ENCODE measurements around the gene CSTF2T. TPM values are rescaled to one million over a fixed set of nuclear protein-coding genes. Genes with fewer than 3 reads are reported as not detected.
"Not testable (repeated sequence)": the region's sequence is repeated elsewhere in the genome, so short reads cannot be mapped to it uniquely, and the experiment has no call there.

The CSTF2T gene
- total RNA-seq, 4 donors from 2014 or later: 18.4 to 41.7 (median 23.3) TPM

DNA sequence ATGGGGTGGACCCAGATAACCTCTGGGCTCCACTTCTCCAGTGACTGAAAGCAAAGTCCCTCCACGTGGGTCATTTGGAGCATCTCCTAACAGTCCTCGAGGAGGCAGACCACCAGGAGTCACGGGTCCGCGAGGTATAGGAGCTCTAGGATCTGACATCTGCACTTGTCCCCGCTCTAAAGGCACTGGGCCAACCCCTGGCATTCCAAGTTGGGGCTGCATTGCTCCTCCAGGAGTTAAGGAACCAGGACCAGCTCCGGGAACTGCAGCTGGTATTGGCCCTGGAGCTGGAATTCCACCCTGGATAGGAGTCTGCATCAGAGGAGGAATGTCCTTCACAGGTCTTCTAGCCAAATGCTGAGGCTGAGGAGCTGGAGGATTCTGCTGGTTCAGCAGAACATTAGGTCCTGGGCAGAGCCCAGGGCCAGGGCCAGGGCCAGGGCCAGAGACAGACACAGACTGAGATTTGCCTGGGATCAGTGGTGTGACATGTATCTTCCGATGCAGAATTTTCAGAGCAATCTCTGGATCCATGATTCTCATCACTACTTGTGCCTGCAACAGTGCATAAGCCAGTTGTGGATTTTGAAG is 827 bp downstream of the CSTF2T start:
- intact Hi-C loops (cut with DNase I; ENCODE audit: low total_unique reads): no loop called here
- peaks cover 10 to 14% of the 10 kb centered on the region in 2 donors for H3K4me1 ChIP-seq
- no peak for TF ChIP-seq POLR2A (IDR thresholded peaks at IDR 0.05)
- TF ChIP-seq, protein P1, sequence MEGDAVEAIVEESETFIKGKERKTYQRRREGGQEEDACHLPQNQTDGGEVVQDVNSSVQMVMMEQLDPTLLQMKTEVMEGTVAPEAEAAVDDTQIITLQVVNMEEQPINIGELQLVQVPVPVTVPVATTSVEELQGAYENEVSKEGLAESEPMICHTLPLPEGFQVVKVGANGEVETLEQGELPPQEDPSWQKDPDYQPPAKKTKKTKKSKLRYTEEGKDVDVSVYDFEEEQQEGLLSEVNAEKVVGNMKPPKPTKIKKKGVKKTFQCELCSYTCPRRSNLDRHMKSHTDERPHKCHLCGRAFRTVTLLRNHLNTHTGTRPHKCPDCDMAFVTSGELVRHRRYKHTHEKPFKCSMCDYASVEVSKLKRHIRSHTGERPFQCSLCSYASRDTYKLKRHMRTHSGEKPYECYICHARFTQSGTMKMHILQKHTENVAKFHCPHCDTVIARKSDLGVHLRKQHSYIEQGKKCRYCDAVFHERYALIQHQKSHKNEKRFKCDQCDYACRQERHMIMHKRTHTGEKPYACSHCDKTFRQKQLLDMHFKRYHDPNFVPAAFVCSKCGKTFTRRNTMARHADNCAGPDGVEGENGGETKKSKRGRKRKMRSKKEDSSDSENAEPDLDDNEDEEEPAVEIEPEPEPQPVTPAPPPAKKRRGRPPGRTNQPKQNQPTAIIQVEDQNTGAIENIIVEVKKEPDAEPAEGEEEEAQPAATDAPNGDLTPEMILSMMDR (IDR thresholded peaks at IDR 0.05): no peak
- H3K27me3 ChIP-seq: no peaks in the 10 kb centered on the region
- H3K9me3 ChIP-seq: no peaks in the 10 kb centered on the region
- peak; percentile 23 to 28 for DNase-seq
- H3K36me3 ChIP-seq: no peaks in the 10 kb centered on the region
- H3K27ac ChIP-seq: peak overlapping the region; percentile 95 to 97
- H3K4me3 ChIP-seq: peak overlapping the region; percentile 76 to 87

DNA sequence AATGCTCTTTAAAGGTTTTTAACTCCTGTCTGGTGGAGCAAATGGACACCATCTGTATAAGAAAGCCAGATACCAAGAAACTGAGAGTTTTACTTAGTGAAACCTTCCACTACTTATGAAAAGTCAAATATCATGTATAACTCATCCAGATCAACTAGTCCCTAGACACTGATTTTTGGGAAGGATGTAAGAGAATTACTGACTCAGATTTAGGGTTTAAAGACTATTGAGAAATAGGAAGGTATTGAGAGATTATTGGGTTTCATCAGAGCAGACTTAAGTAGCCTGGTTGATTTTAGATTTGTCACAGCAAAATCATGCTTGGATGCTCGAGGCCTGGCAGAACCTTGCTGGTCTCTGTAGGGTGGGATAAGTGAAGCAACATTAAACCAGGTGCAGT is 3.1 kb downstream of the CSTF2T start:
- Histone ChIP-seq H3K36me3 (no peaks in the 10 kb centered on the region), H3K4me1 (peaks cover 10 to 14% of the 10 kb centered on the region in 2 donors), H3K9me3 (no peaks in the 10 kb centered on the region), H3K27me3 (no peaks in the 10 kb centered on the region), H3K4me3 (no peak overlapping the region), H3K27ac (no peak overlapping the region)
- intact Hi-C loops (cut with DNase I; ENCODE audit: low total_unique reads): no loop called here
- no peak for TF ChIP-seq POLR2A (IDR thresholded peaks at IDR 0.05)
- TF ChIP-seq, protein P1 (IDR thresholded peaks at IDR 0.05): no peak
- no peak for DNase-seq

DNA sequence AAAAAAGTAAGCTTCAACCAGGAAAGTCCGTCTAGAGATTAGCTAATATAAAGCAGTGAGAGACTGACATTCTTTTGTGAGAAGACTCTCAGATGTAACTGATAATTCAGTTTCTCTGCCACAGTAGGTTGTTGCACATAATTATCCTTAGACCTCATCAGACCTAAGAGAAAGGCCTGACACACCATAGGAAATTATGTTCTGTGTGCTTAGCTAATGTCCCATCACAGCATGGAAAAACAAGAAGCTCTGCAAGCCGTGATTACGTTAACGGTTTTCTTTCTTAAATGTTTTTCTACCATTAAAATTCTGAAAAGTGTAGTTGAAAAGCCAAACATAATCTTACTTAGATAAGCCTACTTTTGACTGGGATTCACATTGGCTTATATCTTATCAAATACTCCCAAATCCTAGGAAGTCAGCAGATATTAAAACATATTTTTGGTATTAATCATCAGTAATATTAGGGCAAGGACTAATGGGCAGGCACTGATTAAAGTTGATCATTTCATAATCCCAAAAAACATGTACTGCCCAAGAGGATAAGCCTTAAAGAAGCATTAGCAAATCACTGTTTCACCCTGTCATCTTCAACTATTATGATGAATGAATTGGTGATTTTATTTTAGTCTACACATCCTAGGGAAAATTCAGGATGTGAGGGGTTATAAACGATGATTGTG is 5.2 kb downstream of the CSTF2T start:
- Histone ChIP-seq H3K27me3 (no peaks in the 10 kb centered on the region), H3K36me3 (no peaks in the 10 kb centered on the region), H3K9me3 (no peaks in the 10 kb centered on the region), H3K4me1 (peaks cover 10 to 14% of the 10 kb centered on the region in 2 donors), H3K27ac (no peak overlapping the region), H3K4me3 (no peak overlapping the region)
- TF ChIP-seq, protein P1 (IDR thresholded peaks at IDR 0.05): no peak
- TF ChIP-seq POLR2A (IDR thresholded peaks at IDR 0.05): no peak
- intact Hi-C loops (cut with DNase I; ENCODE audit: low total_unique reads): no loop called here
- no peak for DNase-seq

DNA sequence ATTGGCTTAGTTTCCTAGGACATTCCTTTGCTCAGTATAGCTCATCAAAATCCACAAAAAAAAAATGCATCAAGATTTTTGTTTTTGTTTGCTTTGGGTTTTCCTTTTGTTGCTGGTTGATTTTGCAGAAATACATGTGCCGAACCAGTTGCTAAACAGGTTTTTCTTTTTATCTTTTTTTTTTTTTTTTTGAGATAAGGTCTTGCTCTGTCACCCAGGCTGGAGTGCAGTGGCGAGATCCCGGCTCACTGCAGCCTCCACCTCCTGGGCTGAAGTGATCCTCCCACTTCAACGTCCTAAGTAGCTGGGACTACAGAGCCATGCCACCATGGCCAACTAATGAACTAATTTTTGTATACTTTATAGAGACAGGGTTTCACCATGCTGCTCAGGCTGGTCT is 8.3 kb downstream of the CSTF2T start:
- intact Hi-C loops (cut with DNase I; ENCODE audit: low total_unique reads): no loop called here

DNA sequence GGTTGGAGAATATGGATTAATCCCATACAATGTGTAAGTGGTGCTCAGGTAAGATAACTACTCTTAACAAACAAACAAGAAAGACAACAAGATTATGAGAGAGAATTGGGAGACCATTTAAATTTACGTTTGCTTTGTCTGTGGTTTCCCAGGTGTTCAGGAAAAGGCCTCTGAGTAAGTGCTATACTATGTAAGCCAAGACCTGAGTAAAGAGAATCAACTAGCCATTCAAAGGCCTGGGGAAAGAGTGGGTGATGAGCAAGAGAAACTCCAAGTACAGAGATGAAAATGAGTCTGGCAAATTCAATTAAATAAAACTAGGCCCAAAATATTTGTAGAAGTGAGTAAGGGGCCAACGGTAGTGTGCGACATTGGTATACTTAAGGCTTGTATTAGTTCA is 9.9 kb downstream of the CSTF2T start:
- H3K4me1 ChIP-seq: no peaks in the 10 kb centered on the region
- DNase-seq: no peak
- intact Hi-C loops (cut with DNase I; ENCODE audit: low total_unique reads): no loop called here
- no peaks in the 10 kb centered on the region for H3K9me3 ChIP-seq
- H3K4me3 ChIP-seq: no peak overlapping the region
- H3K27me3 ChIP-seq: no peaks in the 10 kb centered on the region
- H3K27ac ChIP-seq: no peak overlapping the region
- no peak for TF ChIP-seq POLR2A (IDR thresholded peaks at IDR 0.05)
- TF ChIP-seq, protein P1 (IDR thresholded peaks at IDR 0.05): no peak
- no peaks in the 10 kb centered on the region for H3K36me3 ChIP-seq

More for the DNA sequence above, 8.3 kb downstream of the CSTF2T start:
- Histone ChIP-seq H3K27me3 (no peaks in the 10 kb centered on the region), H3K27ac (no peak overlapping the region), H3K36me3 (no peaks in the 10 kb centered on the region), H3K9me3 (no peaks in the 10 kb centered on the region), H3K4me1 (no peaks in the 10 kb centered on the region), H3K4me3 (no peak overlapping the region)
- no peak for TF ChIP-seq POLR2A (IDR thresholded peaks at IDR 0.05)
- TF ChIP-seq, protein P1 (IDR thresholded peaks at IDR 0.05): no peak
- no peak for DNase-seq

DNA sequence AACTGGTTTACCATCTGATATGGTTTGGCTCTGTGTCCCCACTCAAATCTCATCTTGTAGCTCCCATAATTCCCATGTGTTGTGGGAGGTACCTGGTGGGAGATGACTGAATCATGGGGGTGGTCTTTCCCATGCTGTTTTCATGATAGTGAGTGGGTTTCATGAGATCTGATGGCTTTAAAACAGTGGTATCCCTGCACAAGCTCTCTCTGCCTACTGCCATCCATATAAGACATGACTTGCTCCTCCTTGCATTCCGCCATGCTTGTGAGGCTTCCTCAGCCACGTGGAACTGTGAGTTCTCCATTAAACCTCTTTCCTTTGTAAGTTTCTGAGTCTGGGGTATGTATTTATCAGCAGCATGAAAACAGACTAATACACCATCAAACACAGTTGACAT is 10.6 kb downstream of the CSTF2T start:
- H3K4me1 ChIP-seq; H3K36me3 ChIP-seq; H3K27ac ChIP-seq; DNase-seq; intact Hi-C loops (cut with DNase I; ENCODE audit: low total_unique reads); H3K4me3 ChIP-seq; H3K27me3 ChIP-seq; H3K9me3 ChIP-seq: not testable (repeated sequence)
